Endothelial cell of umbilical vein (primary cell): ENCODE data around the gene FHIT. TPM values are rescaled to one million over a fixed set of nuclear protein-coding genes. Genes with fewer than 3 reads are reported as not detected.

Experiments
- BruUV-seq: library from RNA; stranded (reverse); fragments of 400-500 nt; replicated peaks from 2 replicates; lab custom pipeline; 2021; lab: Mats Ljungman, UMichigan
- CTCF ChIA-PET: fragments of 300-600, 350-600 bp; sonication (Branson Sonifier 250); formaldehyde crosslinking; loops from one replicate; lab custom pipeline; 2021; ENCODE audit warnings: antibody characterized with exemption, inconsistent platforms; lab: Charles Lee
- POLR2A ChIA-PET: fragments of 300-600, 350-600 bp; sonication (Branson Sonifier 250); formaldehyde crosslinking; loops from one replicate; lab custom pipeline; 2021; ENCODE audit warnings: antibody characterized with exemption, inconsistent platforms; lab: Charles Lee
- DNase-seq: peaks from one replicate; pipeline ENCODE4 v3.0.0-alpha.2; 2011; ENCODE audit warnings: low read depth, low spot score
- FAIRE-seq: peaks from 2 replicates; lab custom pipeline; 2011; peaks lifted over from hg19 to GRCh38; lab: Jason Lieb, UNC
- H2AFZ ChIP-seq: 2 replicates; pipeline ENCODE4 v1.6.0; 2012; ENCODE audit warnings: low read depth, low read length, control low read depth, inconsistent platforms
- H3K27ac ChIP-seq: 2 replicates; pipeline ENCODE4 v1.5.1; 2011; ENCODE audit warnings: low read depth, mild to moderate bottlenecking, control low read depth, low read length, moderate library complexity; ENCODE audit not compliant: insufficient read depth
- H3K27me3 ChIP-seq, 2 experiments: 2 replicates each; pipeline versions ENCODE4 v1.6.0 to v1.6.1; 2011; ENCODE audit warnings: low read length in 2 of 2, mixed read lengths in 1 of 2; ENCODE audit not compliant: control insufficient read depth in 2 of 2, insufficient read depth in 2 of 2
- H3K36me3 ChIP-seq, 2 experiments: 2 replicates in 1 of 2; 3 replicates in 1 of 2; pipeline ENCODE4 v1.5.1; 2011; ENCODE audit warnings: low read length in 2 of 2, mild to moderate bottlenecking in 1 of 2, moderate library complexity in 1 of 2; ENCODE audit not compliant: control insufficient read depth in 2 of 2, insufficient read depth in 2 of 2; ENCODE audit errors: extremely low read depth in 1 of 2
- H3K4me1 ChIP-seq: 3 replicates; pipeline ENCODE4 v1.5.1; 2011; ENCODE audit warnings: mild to moderate bottlenecking, low read length; ENCODE audit not compliant: control insufficient read depth, insufficient read depth; ENCODE audit errors: extremely low read depth
- H3K4me2 ChIP-seq: 2 replicates; pipeline ENCODE4 v1.6.1; 2011; ENCODE audit warnings: low read length, control low read depth, mixed read lengths; ENCODE audit not compliant: insufficient read depth
- H3K4me3 ChIP-seq, 3 experiments: fragments of 200-600 bp in 1 of 3; sonication (generic), shearing (Covaris generic) in 1 of 3; replicated peaks in 1 of 3; 2 replicates each; pipeline ENCODE4 v1.5.1; 2011 to 2016; ENCODE audit warnings: control low read depth in 3 of 3, low read length in 3 of 3, mild to moderate bottlenecking in 2 of 3, inconsistent platforms in 1 of 3, low read depth in 1 of 3, moderate library complexity in 1 of 3; ENCODE audit not compliant: insufficient read depth in 1 of 3
- H3K79me2 ChIP-seq: 2 replicates; pipeline ENCODE4 v1.6.0; 2012; ENCODE audit warnings: low read length, inconsistent platforms; ENCODE audit not compliant: control insufficient read depth, insufficient read depth
- H3K9ac ChIP-seq: replicated peaks from 2 replicates; pipeline ENCODE3; 2011; ENCODE audit warnings: low read length, control low read depth; ENCODE audit not compliant: insufficient read depth; ENCODE audit errors: extremely low read depth
- H3K9me1 ChIP-seq: replicated peaks from 3 replicates; pipeline ENCODE4 v1.6.0; 2011; ENCODE audit warnings: mild to moderate bottlenecking, low read length; ENCODE audit not compliant: control insufficient read depth, insufficient read depth; ENCODE audit errors: extremely low read depth
- H3K9me3 ChIP-seq: replicated peaks from 2 replicates; pipeline ENCODE4 v1.5.1; 2012; ENCODE audit warnings: low read length, inconsistent platforms; ENCODE audit not compliant: control insufficient read depth, insufficient read depth
- H4K20me1 ChIP-seq: replicated peaks from 2 replicates; pipeline ENCODE3; 2011; ENCODE audit warnings: mild to moderate bottlenecking, low read length; ENCODE audit not compliant: control insufficient read depth, insufficient read depth; ENCODE audit errors: extremely low read depth
- EZH2 ChIP-seq: IDR thresholded peaks from 2 replicates; pipeline ENCODE4 v1.6.1; 2012; ENCODE audit warnings: borderline replicate concordance, low read depth, mild to moderate bottlenecking, moderate library complexity, low read length, inconsistent platforms; ENCODE audit not compliant: severe bottlenecking
- FOS ChIP-seq: IDR thresholded peaks from 2 replicates; pipeline ENCODE4 v1.6.1; 2011; ENCODE audit warnings: mild to moderate bottlenecking, low read length, moderate library complexity, borderline replicate concordance; ENCODE audit not compliant: insufficient read depth
- GATA2 ChIP-seq: IDR thresholded peaks from 2 replicates; pipeline ENCODE4 v1.7.0; 2011; ENCODE audit warnings: low read depth, mild to moderate bottlenecking, moderate library complexity, mixed read lengths, low read length; ENCODE audit not compliant: insufficient read length, insufficient read depth
- JUN ChIP-seq: IDR thresholded peaks from 2 replicates; pipeline ENCODE4 v1.6.1; 2011; ENCODE audit warnings: borderline replicate concordance, low read depth; ENCODE audit not compliant: insufficient read length, insufficient read depth
- MYC ChIP-seq: IDR thresholded peaks from one replicate; pipeline ENCODE4 v1.6.1; 2011; ENCODE audit warnings: mild to moderate bottlenecking, low read depth, low read length
- POLR2A ChIP-seq: IDR thresholded peaks from 2 replicates; pipeline ENCODE4 v1.6.1; 2012; ENCODE audit warnings: low read depth, mild to moderate bottlenecking, control low read depth, low read length
- POLR2AphosphoS5 ChIP-seq: IDR thresholded peaks from 2 replicates; pipeline ENCODE4 v1.6.1; 2012; ENCODE audit warnings: low read depth, mild to moderate bottlenecking, control low read depth, low read length, moderate library complexity; ENCODE audit not compliant: insufficient read depth
- dilution Hi-C: fragments of 300-500 bp; cut with MboI; formaldehyde crosslinking; loops from one replicate; pipeline ENCODE4 v1.15.0; 2019; ENCODE audit warnings: low sequenced_read_pairs; ENCODE audit not compliant: extremely low pct_ligation_motif_present
- intact Hi-C: fragments of 100-400 bp; cut with micrococcal nuclease; formaldehyde crosslinking; loops from one replicate; pipeline ENCODE4 v1.10.0; 2022
- polyA plus RNA-seq, 4 experiments: library from polyadenylated mRNA; depleted of rRNA in 3 of 4; stranded (reverse) in 3 of 4; unstranded in 1 of 4; fragments of >200 nt; gene quantifications; 2 replicates each; pipeline versions ENCODE4 v1.2.1 to v1.2.3, GENCODE V29; 2011 to 2012; ENCODE audit warnings: missing spikeins in 1 of 4
- total RNA-seq: library from RNA; stranded (reverse); gene quantifications from 2 replicates; pipeline ENCODE4 v1.2.3, GENCODE V29; 2021
- TF ChIP-seq, protein P1 (sequence below): IDR thresholded peaks from 2 replicates; pipeline ENCODE4 v1.6.1; 2011; ENCODE audit not compliant: insufficient read depth, insufficient read length
- TF ChIP-seq, protein P2 (sequence below), 2 donors: IDR thresholded peaks; 1 replicate in 1 of 2; 2 replicates in 1 of 2; pipeline ENCODE4 v1.5.1; 2011; ENCODE audit warnings: low read length in 2 of 2, mild to moderate bottlenecking in 2 of 2, moderate library complexity in 2 of 2, control low read depth in 1 of 2, inconsistent platforms in 1 of 2, low read depth in 1 of 2; ENCODE audit not compliant: insufficient read depth in 1 of 2; ENCODE audit errors: extremely low read depth in 1 of 2

FHIT gene
- total and polyA plus RNA-seq, 2 donors (not counting 3 experiments of a cell fraction or from before 2014, with no cell fraction given), result 0.47 to 2.2 TPM

- H3K4me1 ChIP-seq, result no peaks in the 10 kb centered on the region
- TF ChIP-seq, protein P1, sequence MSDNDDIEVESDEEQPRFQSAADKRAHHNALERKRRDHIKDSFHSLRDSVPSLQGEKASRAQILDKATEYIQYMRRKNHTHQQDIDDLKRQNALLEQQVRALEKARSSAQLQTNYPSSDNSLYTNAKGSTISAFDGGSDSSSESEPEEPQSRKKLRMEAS, result no peak
- TF ChIP-seq POLR2A (no peak), POLR2AphosphoS5 (no peak), GATA2 (no peak), JUN (no peak), EZH2 (no peak), MYC (no peak), FOS (no peak)
- TF ChIP-seq, protein P2, sequence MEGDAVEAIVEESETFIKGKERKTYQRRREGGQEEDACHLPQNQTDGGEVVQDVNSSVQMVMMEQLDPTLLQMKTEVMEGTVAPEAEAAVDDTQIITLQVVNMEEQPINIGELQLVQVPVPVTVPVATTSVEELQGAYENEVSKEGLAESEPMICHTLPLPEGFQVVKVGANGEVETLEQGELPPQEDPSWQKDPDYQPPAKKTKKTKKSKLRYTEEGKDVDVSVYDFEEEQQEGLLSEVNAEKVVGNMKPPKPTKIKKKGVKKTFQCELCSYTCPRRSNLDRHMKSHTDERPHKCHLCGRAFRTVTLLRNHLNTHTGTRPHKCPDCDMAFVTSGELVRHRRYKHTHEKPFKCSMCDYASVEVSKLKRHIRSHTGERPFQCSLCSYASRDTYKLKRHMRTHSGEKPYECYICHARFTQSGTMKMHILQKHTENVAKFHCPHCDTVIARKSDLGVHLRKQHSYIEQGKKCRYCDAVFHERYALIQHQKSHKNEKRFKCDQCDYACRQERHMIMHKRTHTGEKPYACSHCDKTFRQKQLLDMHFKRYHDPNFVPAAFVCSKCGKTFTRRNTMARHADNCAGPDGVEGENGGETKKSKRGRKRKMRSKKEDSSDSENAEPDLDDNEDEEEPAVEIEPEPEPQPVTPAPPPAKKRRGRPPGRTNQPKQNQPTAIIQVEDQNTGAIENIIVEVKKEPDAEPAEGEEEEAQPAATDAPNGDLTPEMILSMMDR (IDR thresholded peaks at IDR 0.05; ENCODE audit: extremely low read depth in 1 of 2, insufficient read depth in 1 of 2, low read depth in 1 of 2, low read length in 2 of 2), result no peak
- H3K36me3 ChIP-seq, result no peaks in the 10 kb centered on the region
- no peak for FAIRE-seq
- H3K79me2 ChIP-seq, result no peaks in the 10 kb centered on the region
- BruUV-seq, result no TSS peak
- no peak overlapping the region for H3K27ac ChIP-seq
- no peaks in the 10 kb centered on the region for H4K20me1 ChIP-seq
- dilution Hi-C loops, result no loop called here
- intact Hi-C loops, result no loop called here
- H3K9ac ChIP-seq, result no peak overlapping the region
- CTCF ChIA-PET, result interaction anchor here (0.5 kb wide), 1 partner anchor 1207 kb away, joined by 3 read pairs; no protein-coding TSS in a partner anchor
- POLR2A ChIA-PET, result no interaction called here
- H3K27me3 ChIP-seq, result no peaks in the 10 kb centered on the region
- no peak overlapping the region for H3K4me3 ChIP-seq
- H2AFZ ChIP-seq, result no peak overlapping the region
- no peak overlapping the region for H3K4me2 ChIP-seq
- no peaks in the 10 kb centered on the region for H3K9me3 ChIP-seq
- DNase-seq, result no peak
- no peaks in the 10 kb centered on the region for H3K9me1 ChIP-seq
These were observed 242.9 kb downstream of the FHIT start for GRCh38 chr3:61008153-61008997.
